Motor neuron (in vitro differentiated cells): ENCODE measurements around the gene MPHOSPH6. TPM values are rescaled to one million over a fixed set of nuclear protein-coding genes. Genes with fewer than 3 reads are reported as not detected.
"Not testable (repeated sequence)": the region's sequence is repeated elsewhere in the genome, so short reads cannot be mapped to it uniquely, and the experiment has no call there.

ENCODE experiments used
- ATAC-seq, 8 experiments: fragments of 200-7000 bp; cut with Tn5 transposase; replicated peaks in 6 of 8; 2 replicates each; pipeline ENCODE4 v1.8.0; 2021; ENCODE audit warnings: mild to moderate bottlenecking in 8 of 8, moderate library complexity in 8 of 8
- H3K27ac ChIP-seq, 2 donors: fragments of 250-450 bp; sonication (Bioruptor Pico); 2 replicates each; pipeline ENCODE4 v1.9.0; 2021; ENCODE audit warnings: antibody characterized with exemption in 2 of 2, mild to moderate bottlenecking in 2 of 2, moderate library complexity in 1 of 2
- H3K4me1 ChIP-seq, 2 donors: fragments of 250-450 bp; sonication (Bioruptor Pico); replicated peaks in 1 of 2; 2 replicates each; pipeline ENCODE4 v1.6.1; 2021; ENCODE audit warnings: antibody characterized with exemption in 2 of 2, mild to moderate bottlenecking in 2 of 2, moderate library complexity in 1 of 2
- H3K4me3 ChIP-seq, 5 donors: fragments of 250-450 bp; sonication (Bioruptor Pico); 2 replicates each; pipeline ENCODE4 v1.9.0; 2021; ENCODE audit warnings: antibody characterized with exemption in 5 of 5, mild to moderate bottlenecking in 5 of 5, moderate library complexity in 4 of 5
- WGBS, 10 experiments: fragments of 450-650 bp; shearing (Covaris generic); methylation state at CpG; one replicate each; pipeline ENCODE4 v1.0.0; 2022; 5-methylcytosine and 5-hydroxymethylcytosine counted together
- in situ Hi-C, 9 experiments: fragments of 400-800 bp; cut with MboI; loops; one replicate each; pipeline ENCODE4 v1.15.0; 2021; ENCODE audit warnings: low sequenced_read_pairs in 9 of 9, low pct_unique_long_range_greater_than_20kb in 2 of 9; ENCODE audit not compliant: unreplicated experiment in 9 of 9
- total RNA-seq, 8 experiments: library from RNA; unstranded; fragments of 300-600 nt; gene quantifications; 2 replicates each; pipeline versions ENCODE4 v1.2.3 to v1.2.4, GENCODE V29; 2022

MPHOSPH6 gene
- 10 to 100 TPM; 24.5 to 37.6 (median 32.4) TPM for total RNA-seq

- WGBS, 10 experiments, result 0 to 5% (median 0%) methylated on average over 2 to 10 of the region's 89 CpGs; no CpG with 5 or more reads in 2 of the 10 experiments
- peak within 1 kb of the TSS; percentile 59 to 93 (median 69) for H3K4me3 ChIP-seq
- H3K27ac ChIP-seq, result peak within 1 kb of the TSS; percentile 72 to 91
Observed at GRCh38 chr16:82169861-82170845, at the start of gene MPHOSPH6. MPHOSPH6 (minus strand) TSS chr16:82170224; CDS start chr16:82170175, 49 bp downstream.

DNA sequence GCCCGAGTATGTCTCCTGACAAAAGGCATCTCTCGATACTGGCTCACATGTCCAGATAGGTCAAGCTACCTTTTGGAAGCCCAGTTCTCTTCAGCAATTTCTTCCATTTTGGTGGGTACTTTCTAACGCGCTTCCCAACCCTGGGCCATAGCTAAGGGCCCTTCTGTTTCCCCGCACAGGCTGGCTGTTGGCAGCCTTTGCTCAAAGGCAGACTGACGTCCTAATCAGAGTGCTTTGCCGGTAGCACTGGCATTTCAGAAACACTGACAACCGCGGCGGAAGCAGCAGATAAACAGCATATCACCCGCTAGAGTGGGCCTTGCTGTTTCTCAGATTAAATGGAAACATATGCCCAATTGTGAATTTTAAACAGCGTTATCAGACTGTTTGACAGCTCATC is 49.3 kb upstream of the MPHOSPH6 start:
- 66 to 100% (median 92%) methylated on average over 1 to 12 of the region's 12 CpGs; no CpG with 5 or more reads in 3 of the 10 experiments for WGBS, 10 experiments
- Histone ChIP-seq H3K27ac (no peak overlapping the region), H3K4me1 (no peaks in the 10 kb centered on the region), H3K4me3 (no peak overlapping the region)
- no peak for ATAC-seq
- in situ Hi-C loops, result no loop called here

More at GRCh38 chr16:82169861-82170845, at the start of gene MPHOSPH6:
- H3K4me1 ChIP-seq, result peaks cover 0 to 6% of the 10 kb centered on the region in 2 donors
- in situ Hi-C loops, result no loop called here
- ATAC-seq, result peak; percentile 94 to 98 (median 96)

GRCh38 chr16:82209314-82209713 is 39.3 kb upstream of the MPHOSPH6 start:
- ATAC-seq, H3K4me3 ChIP-seq, H3K27ac ChIP-seq, in situ Hi-C loops, H3K4me1 ChIP-seq: not testable (repeated sequence)
- WGBS, 10 experiments, result 40 to 100% (median 60%) methylated on average over 1 to 6 of the region's 9 CpGs; no CpG with 5 or more reads in 3 of the 10 experiments

DNA sequence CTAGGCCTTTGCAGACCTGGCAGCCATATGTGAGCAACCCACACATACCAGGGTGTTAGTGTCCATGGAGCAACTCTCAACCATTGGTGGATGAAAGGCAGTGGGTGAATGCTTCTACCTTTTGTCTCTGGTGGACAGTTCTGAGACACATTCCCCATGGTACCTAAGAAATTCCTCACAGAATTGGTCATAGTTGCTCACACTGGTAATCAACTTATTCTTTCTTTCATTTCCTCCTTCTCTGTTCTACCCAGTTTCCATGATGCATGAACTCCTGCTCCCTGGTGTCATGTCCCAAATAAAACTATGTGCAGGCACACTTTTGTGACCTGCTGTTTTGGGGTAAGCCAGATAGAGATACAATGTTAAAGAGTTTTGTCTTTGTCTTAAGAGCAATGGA is 33.2 kb upstream of the MPHOSPH6 start:
- H3K27ac ChIP-seq, result no peak overlapping the region
- H3K4me3 ChIP-seq, result no peak overlapping the region
- no peak for ATAC-seq
- peaks cover 12 to 23% of the 10 kb centered on the region in 2 donors for H3K4me1 ChIP-seq
- in situ Hi-C loops, result no loop called here

- Histone ChIP-seq H3K4me3 (no peak overlapping the region), H3K27ac (peak overlapping the region in 1 of 2 donors; percentile 32), H3K4me1 (peaks cover 12 to 23% of the 10 kb centered on the region in 2 donors)
- 0 to 14% (median 0%) methylated on average over 1 of the region's 1 CpG; no CpG with 5 or more reads in 3 of the 10 experiments for WGBS, 10 experiments
- peak in 5 of 8 experiments; percentile 68 to 98 (median 90) for ATAC-seq
- in situ Hi-C loops, result no loop called here
Observed at GRCh38 chr16:82201926-82202325, 31.9 kb upstream of the MPHOSPH6 start.

DNA sequence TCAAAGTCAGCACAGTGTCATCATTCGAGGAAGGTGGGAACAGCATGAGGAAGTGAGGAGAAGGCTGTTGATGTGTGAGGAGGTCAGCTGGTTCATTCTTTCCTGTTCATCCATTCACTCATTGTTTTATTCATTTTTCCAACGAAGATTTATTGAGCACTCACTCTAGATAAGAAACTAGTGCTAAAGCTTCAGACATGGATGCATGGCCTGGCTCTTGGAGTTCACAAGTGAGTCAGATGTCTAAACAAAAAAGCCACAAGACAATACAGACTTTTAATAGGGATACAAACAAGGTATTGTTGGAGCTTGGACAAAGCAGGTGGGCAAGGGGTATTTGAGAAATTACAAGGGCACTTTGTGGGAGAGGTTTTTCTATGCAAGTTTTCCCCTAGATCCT is 31.3 kb upstream of the MPHOSPH6 start:
- peak in 2 of 8 experiments; percentile 41 to 64 for ATAC-seq
- WGBS, 10 experiments, result 20 to 71% (median 55%) methylated on average over 1 to 2 of the region's 2 CpGs; no CpG with 5 or more reads in 4 of the 10 experiments
- Histone ChIP-seq H3K4me1 (peaks cover 17 to 29% of the 10 kb centered on the region in 2 donors), H3K4me3 (no peak overlapping the region), H3K27ac (peak overlapping the region; percentile 32 to 48)
- in situ Hi-C loops, result no loop called here

- Histone ChIP-seq H3K4me1 (peaks cover 31 to 37% of the 10 kb centered on the region in 2 donors), H3K27ac (no peak overlapping the region), H3K4me3 (no peak overlapping the region)
- no peak for ATAC-seq
- in situ Hi-C loops, result no loop called here
- WGBS, 10 experiments, result 43 to 100% (median 100%) methylated on average over 1 of the region's 1 CpG; no CpG with 5 or more reads in 3 of the 10 experiments
Observed at GRCh38 chr16:82199209-82199608, 29.2 kb upstream of the MPHOSPH6 start.

DNA sequence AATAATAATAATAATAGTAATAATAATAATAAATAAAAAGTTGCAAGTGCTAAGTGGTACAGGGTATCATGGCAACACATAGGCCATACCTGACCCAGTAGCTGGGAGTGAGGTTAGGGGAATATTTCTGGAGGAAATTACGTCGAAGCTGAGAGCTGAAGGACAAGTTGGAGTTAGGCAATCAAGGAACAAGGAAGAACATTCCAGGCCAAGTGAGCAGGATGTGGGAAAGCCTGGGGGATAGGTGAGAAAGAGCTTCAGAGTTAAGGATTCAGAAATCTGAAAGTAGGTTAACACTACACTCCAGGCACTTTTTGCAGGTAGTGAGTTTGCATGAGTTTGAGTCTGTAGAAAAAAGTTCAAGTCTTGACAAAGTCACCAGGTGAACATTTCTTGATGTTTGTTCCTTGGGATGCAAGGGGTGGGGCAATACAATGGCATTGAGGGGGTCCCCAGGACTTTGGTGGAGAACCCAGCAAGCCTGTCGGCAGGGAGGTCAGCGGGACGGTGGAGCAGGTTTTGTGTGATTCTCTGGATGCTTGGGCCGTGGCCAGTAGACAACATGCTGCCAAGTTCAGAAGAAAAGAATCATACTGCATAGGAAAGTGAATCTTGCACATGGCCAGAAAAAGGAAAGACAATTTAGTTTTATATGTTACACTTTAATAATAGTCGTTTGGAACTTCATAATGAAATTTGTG is 27.7 kb upstream of the MPHOSPH6 start:
- Histone ChIP-seq H3K4me3 (no peak overlapping the region), H3K27ac (no peak overlapping the region), H3K4me1 (peaks cover 30 to 33% of the 10 kb centered on the region in 2 donors)
- WGBS, 10 experiments, result 26 to 100% (median 85%) methylated on average over 1 to 7 of the region's 7 CpGs
- in situ Hi-C loops, result no loop called here
- ATAC-seq, result no peak

GRCh38 chr16:82195917-82196494 is 26.0 kb upstream of the MPHOSPH6 start:
- H3K4me3 ChIP-seq, result no peak overlapping the region
- in situ Hi-C loops, result no loop called here
- peak in 1 of 8 experiments; percentile 54 for ATAC-seq
- peaks cover 17 to 20% of the 10 kb centered on the region in 2 donors for H3K4me1 ChIP-seq
- no peak overlapping the region for H3K27ac ChIP-seq
- WGBS, 10 experiments, result 0 to 100% (median 56%) methylated on average over 1 to 2 of the region's 2 CpGs; no CpG with 5 or more reads in 1 of the 10 experiments

GRCh38 chr16:82194086-82194485 is 24.1 kb upstream of the MPHOSPH6 start:
- no peak overlapping the region for H3K27ac ChIP-seq
- ATAC-seq, result no peak
- WGBS, 10 experiments, result 50 to 100% (median 73%) methylated on average over 1 of the region's 1 CpG; no CpG with 5 or more reads in 4 of the 10 experiments
- in situ Hi-C loops, result no loop called here
- H3K4me3 ChIP-seq, result no peak overlapping the region
- H3K4me1 ChIP-seq, result peaks cover 17 to 22% of the 10 kb centered on the region in 2 donors

DNA sequence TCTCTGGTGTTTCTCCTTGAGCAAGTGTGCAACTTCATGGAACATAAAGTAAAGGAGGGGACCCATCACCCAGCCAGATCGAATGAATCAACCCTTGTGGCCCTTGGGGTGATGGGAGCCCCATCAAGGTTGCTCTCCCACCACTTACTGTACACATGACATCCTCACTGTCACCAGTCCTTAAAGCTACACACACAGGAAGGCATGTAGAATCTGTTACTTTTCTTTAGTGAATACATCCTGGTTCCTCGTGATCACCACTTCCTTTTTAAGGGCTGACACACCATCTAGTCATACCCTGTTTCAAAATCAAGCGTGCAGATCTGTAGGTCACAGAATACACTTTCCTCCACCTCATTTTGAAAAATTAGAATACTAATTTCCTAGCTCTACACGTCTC is 22.6 kb upstream of the MPHOSPH6 start:
- ATAC-seq, result no peak
- Histone ChIP-seq H3K27ac (no peak overlapping the region), H3K4me1 (peaks cover 20 to 22% of the 10 kb centered on the region in 2 donors), H3K4me3 (no peak overlapping the region)
- WGBS, 10 experiments, result 0 to 100% (median 60%) methylated on average over 1 to 4 of the region's 4 CpGs; no CpG with 5 or more reads in 1 of the 10 experiments
- in situ Hi-C loops, result no loop called here

- ATAC-seq, result no peak
- no peak overlapping the region for H3K4me3 ChIP-seq
- H3K4me1 ChIP-seq, result peaks cover 6 to 8% of the 10 kb centered on the region in 2 donors
- no peak overlapping the region for H3K27ac ChIP-seq
- WGBS, 10 experiments, result 11 to 100% (median 89%) methylated on average over 2 of the region's 2 CpGs; no CpG with 5 or more reads in 2 of the 10 experiments
- in situ Hi-C loops, result no loop called here
Observed at GRCh38 chr16:82190386-82190785, 20.4 kb upstream of the MPHOSPH6 start.
